Natural killer cell treated with Interleukin-12 subunit alpha and Interleukin-12 subunit beta and Interleukin-15 and Interleukin-18, amount 100 ng/mL, for 72 hours (primary cell): Measurements from ENCODE around the gene AMBRA1. TPM values are rescaled to one million over a fixed set of nuclear protein-coding genes. Genes with fewer than 3 reads are reported as not detected.

Experiments used
- ATAC-seq, 2 donors: fragments of 150-1000 bp; cut with Tn5 transposase in 1 of 2; sonication (Bioruptor Pico), chemical (Tn5 transposase) in 1 of 2; 2 replicates each; pipeline ENCODE4 v1.10.0; 2021
- DNase-seq: peaks from one replicate; pipeline ENCODE4 v3.0.0; 2022; ENCODE audit warnings: low spot score
- H3K27ac Mint-ChIP-seq, 2 donors: 1 replicate in 1 of 2; 2 replicates in 1 of 2; pipeline ENCODE4 v1.8.0; 2022; ENCODE audit warnings: mixed read lengths in 2 of 2, mild to moderate bottlenecking in 1 of 2, moderate library complexity in 1 of 2
- H3K27me3 Mint-ChIP-seq, 2 donors: 1 replicate in 1 of 2; 2 replicates in 1 of 2; pipeline ENCODE4 v1.8.0; 2022; ENCODE audit warnings: mixed read lengths in 2 of 2
- H3K36me3 Mint-ChIP-seq: one replicate; pipeline ENCODE4 v1.8.0; 2022; ENCODE audit warnings: mixed read lengths
- H3K4me1 Mint-ChIP-seq, 2 donors: 1 replicate in 1 of 2; 2 replicates in 1 of 2; pipeline ENCODE4 v1.8.0; 2022; ENCODE audit warnings: low read depth in 2 of 2, mixed read lengths in 2 of 2, mild to moderate bottlenecking in 1 of 2
- H3K4me3 Mint-ChIP-seq: one replicate; pipeline ENCODE4 v1.8.0; 2022; ENCODE audit warnings: mixed read lengths
- H3K9me3 Mint-ChIP-seq: 2 replicates; pipeline ENCODE4 v1.8.0; 2022; ENCODE audit warnings: mixed read lengths
- total RNA-seq, 2 donors: library from RNA; stranded (reverse); gene quantifications; one replicate each; pipeline ENCODE4 v1.2.3, GENCODE V29; 2022

The AMBRA1 gene
- total RNA-seq, 2 donors from 2014 or later, result 50.7 to 72.4 TPM

DNA sequence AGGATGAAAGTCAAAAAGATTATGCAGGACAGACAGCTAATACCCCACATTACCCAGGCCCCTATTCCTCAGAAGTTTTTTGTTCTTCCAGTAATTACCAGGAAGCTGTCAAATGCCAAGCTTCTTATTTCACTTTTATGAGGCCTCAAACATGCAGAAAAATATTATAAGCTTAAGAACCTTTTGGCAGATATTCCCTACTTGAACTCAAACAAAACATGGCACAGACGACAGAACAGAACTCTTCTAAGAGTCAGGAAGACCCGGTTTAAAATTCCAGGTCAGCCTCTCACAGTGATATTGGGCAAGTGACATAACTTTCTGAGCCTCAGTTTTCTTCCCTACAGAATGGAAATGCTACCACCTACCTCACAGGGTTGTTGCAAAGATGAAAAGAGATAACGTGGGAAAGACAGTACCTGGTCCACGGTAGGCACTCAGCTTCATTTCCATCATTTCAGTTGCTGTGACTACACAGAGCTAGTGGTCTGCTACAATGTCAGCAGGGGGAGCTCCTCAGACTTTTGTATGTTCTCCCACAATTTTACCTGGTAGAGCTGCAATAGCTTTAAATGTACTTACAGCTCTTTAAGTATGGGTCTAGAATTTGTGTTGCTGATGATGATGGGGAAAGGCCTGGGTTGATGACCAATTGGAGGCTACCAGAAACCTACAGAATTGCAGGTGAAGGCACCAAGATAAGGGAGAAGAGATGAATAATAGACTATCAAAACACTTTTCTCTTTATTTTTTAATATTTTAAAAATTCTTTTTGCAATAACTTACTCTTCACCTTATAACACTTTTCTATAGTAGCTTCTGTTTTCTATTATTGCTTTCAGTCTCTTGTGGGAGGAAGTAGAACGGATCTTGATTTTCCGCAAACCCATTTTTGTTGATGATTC, 103.9 kb downstream of the AMBRA1 start:
- ATAC-seq, result peak in 1 of 2 donors; percentile 44
- Mint-ChIP-seq H3K9me3 (no peaks in the 10 kb centered on the region), H3K27me3 (no peaks in the 10 kb centered on the region), H3K4me3 (no peak overlapping the region), H3K36me3 (no peaks in the 10 kb centered on the region), H3K27ac (peak overlapping the region in 1 of 2 donors; percentile 1), H3K4me1 (peaks cover 10 to 15% of the 10 kb centered on the region in 2 donors)
- DNase-seq, result no peak

DNA sequence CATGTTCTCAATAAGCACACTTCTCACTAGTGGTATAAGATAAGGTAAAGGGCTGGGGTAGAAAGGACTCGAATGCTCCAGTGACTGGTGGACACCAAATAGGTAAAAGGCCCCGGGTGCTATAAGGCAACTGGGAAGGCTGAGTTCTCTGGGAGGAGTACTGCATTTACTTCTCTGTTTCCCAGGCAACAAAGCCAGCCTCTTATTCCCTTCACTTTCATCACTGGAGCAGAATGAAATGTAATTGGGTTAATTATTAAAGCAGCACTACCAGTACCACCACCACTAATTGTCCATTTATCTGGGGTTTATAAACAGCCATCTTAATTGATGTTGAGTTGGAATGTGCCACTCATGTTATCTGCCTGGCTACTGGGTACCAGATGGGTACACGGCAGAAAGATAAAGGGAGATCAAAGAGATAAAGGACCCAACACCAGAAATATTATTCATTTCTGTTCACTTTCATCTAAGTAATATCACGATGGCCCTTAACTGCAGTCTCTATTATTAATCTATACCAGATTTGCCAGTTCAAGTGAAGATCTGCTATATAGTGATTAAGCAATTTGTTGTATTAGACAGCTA, 107.9 kb downstream of the AMBRA1 start:
- H3K4me3 Mint-ChIP-seq, result no peak overlapping the region
- no peaks in the 10 kb centered on the region for H3K27me3 Mint-ChIP-seq
- H3K4me1 Mint-ChIP-seq, result peaks cover 13 to 21% of the 10 kb centered on the region in 2 donors
- no peak for DNase-seq
- H3K27ac Mint-ChIP-seq, result no peak overlapping the region
- H3K9me3 Mint-ChIP-seq, result no peaks in the 10 kb centered on the region
- no peak for ATAC-seq
- H3K36me3 Mint-ChIP-seq, result no peaks in the 10 kb centered on the region

DNA sequence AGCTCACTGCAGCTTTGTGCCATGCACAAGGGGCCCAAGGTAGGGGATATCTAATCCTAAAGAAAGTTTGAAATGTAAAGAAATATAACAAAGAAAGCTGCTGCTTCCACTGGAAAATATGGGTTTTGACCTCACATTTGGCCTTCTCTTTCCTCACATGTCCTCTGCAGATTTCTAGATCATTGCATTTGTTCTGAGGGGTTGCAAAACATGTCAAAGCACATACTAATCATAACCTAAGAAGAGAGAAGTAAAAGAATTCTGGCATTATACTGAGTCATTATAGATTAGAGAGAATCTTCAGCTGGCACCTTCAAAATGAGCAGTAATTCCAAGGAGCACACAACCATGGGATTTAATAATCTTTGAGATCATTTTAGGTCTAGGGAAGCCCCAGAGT, 109.7 kb downstream of the AMBRA1 start:
- Mint-ChIP-seq H3K27me3 (no peaks in the 10 kb centered on the region), H3K9me3 (no peaks in the 10 kb centered on the region), H3K4me1 (peaks cover 13 to 21% of the 10 kb centered on the region in 2 donors), H3K4me3 (no peak overlapping the region), H3K36me3 (no peaks in the 10 kb centered on the region), H3K27ac (no peak overlapping the region)
- DNase-seq (no peak), ATAC-seq (no peak)

DNA sequence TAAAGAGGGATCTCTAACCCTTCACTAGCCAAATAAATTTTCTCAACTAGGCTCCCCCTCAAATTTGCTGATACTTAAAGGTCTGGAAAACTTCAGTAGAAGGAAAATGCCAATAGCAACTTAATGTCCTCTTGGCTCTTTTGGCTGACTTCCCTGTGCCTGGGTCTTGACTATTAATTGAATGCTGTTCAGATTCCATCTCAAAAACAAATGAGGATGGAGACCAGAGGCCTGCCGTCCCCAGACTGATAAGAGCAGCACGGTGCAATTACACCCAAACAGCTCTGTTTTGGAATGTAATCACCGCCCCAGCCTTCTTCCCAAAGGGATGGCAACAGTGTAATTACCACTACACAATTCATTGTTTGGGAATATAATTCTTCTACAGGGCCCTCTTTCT, 112.9 kb downstream of the AMBRA1 start:
- Mint-ChIP-seq H3K27me3 (no peaks in the 10 kb centered on the region), H3K27ac (no peak overlapping the region), H3K36me3 (no peaks in the 10 kb centered on the region), H3K9me3 (no peaks in the 10 kb centered on the region), H3K4me1 (peaks cover 22% of the 10 kb centered on the region in 2 donors), H3K4me3 (no peak overlapping the region)
- no peak for DNase-seq
- ATAC-seq, result no peak

DNA sequence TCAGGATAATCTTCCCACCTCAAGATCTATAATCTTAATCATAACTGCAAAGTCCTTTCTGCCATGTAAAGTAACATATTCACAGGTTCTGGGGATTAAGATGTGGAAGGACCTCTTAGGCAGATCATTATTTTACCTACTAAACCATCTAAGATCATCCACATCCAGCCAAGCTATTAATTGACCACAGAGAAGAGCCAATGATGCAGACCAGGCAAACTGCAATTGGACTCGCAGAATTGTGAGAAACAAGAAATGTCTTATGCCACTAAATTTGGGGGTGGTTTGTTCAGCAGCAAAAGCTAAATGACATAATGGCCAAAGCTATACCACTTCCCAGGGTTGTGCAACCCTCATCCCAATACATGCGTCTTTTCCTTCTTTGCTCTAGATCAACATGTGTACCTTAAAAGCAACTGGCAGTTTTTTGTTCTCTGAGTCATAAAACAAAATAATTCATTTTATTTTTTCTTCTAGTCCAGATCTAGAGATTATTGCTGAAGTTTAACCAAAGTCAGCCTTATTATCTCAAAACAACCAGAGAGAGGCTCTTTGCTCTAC, 113.6 kb downstream of the AMBRA1 start:
- no peak for DNase-seq
- Mint-ChIP-seq H3K27ac (no peak overlapping the region), H3K27me3 (no peaks in the 10 kb centered on the region), H3K9me3 (no peaks in the 10 kb centered on the region), H3K4me1 (peaks cover 23% of the 10 kb centered on the region in 2 donors), H3K36me3 (no peaks in the 10 kb centered on the region), H3K4me3 (no peak overlapping the region)
- ATAC-seq, result no peak

DNA sequence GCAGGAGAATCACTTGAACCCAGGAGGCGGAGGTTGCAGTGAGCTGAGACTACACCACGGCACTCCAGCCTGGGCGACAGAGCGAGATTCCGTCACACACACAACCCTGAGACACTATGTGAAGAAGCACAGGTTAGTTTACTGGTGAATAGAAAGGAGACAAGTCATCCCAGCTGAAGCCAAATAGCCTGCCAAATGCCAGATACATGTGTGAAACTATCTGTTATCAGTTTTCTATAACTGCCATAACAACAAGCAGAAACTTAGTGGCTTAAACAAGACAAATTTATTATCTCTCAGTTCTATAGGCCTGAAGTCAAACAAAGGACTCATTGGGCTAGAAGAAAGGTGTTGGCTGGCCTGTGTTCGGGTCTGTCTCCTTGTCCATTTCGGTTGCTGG, 114.2 kb downstream of the AMBRA1 start:
- ATAC-seq (no peak), DNase-seq (no peak)
- Mint-ChIP-seq H3K4me3 (no peak overlapping the region), H3K9me3 (no peaks in the 10 kb centered on the region), H3K4me1 (peaks cover 25 to 29% of the 10 kb centered on the region in 2 donors), H3K36me3 (no peaks in the 10 kb centered on the region), H3K27ac (no peak overlapping the region), H3K27me3 (no peaks in the 10 kb centered on the region)

DNA sequence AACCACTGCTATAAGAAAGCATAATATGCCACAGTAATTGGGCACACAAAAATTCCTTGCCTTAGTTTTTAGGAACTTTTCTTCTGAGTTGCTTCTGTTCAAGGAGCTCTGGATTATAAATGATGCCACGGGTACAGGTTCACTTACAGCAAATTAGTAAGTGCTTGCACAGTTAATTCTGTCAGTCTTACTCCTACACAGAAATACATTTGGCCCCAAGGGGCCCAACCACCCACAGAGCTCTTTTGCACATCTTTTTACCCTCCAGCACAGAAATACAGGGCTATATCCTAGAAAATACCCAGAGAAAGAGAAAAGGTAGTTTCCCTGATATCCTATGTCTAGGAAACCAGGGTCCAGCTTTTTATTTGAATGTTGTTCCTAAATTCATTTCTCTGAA, 115.6 kb downstream of the AMBRA1 start:
- DNase-seq, result no peak
- no peak overlapping the region for H3K4me3 Mint-ChIP-seq
- no peak overlapping the region for H3K27ac Mint-ChIP-seq
- no peak for ATAC-seq
- H3K9me3 Mint-ChIP-seq, result no peaks in the 10 kb centered on the region
- peaks cover 30 to 31% of the 10 kb centered on the region in 2 donors for H3K4me1 Mint-ChIP-seq
- H3K27me3 Mint-ChIP-seq, result no peaks in the 10 kb centered on the region
- H3K36me3 Mint-ChIP-seq, result no peaks in the 10 kb centered on the region

DNA sequence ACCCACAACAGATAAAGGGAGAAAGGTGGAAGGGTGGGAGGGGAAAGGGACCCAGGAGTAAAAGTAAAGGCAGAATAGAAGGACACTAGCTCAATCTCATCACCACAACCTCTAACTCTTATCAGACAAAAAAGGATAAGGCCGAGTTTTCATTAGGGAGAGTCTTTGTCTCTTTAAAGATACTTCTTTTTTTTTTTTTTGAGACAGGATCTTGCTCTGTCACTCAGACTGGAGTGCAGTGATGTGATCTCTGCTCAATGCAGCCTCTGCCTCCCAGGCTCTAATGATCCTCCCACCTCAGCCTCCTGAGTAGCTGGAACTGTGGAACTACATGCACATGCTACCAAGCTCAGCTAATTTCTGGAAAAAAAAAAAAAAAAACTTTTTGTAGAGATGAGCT, 116.7 kb downstream of the AMBRA1 start:
- no peaks in the 10 kb centered on the region for H3K27me3 Mint-ChIP-seq
- ATAC-seq (no peak), DNase-seq (no peak)
- H3K4me3 Mint-ChIP-seq, result no peak overlapping the region
- no peaks in the 10 kb centered on the region for H3K36me3 Mint-ChIP-seq
- H3K27ac Mint-ChIP-seq, result peak overlapping the region in 1 of 2 donors; percentile 85
- H3K4me1 Mint-ChIP-seq, result peaks cover 34 to 40% of the 10 kb centered on the region in 2 donors
- H3K9me3 Mint-ChIP-seq, result no peaks in the 10 kb centered on the region

DNA sequence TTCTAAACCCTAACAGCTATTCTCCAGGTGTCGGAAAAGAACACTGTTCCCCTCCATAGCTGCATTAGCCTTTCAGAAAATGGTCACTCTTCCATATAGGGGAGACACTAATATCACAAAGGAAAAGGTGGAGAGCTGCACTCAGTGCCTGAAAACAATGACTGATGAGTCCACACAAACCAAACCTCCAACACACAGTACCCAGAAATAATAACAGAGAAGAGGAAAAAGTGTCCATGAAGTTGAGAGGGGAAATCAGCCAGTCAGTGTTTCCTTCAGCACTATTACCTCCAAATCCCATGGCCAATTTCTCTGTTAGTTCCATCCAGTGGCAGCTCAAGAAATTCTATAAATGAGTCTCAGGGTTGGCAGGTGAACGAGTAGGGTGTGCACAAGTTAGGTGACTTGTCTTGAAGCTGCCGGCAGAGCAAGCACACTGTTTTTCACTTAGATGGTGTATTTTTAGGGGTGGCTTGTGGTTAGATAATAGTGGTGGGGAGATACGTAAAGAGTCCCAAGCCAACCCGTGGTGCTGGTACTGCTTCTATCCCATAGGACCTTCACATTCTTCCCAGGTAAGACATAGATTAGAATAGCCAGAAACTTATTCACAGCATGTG, 117.8 kb downstream of the AMBRA1 start:
- peaks cover 34 to 42% of the 10 kb centered on the region in 2 donors for H3K4me1 Mint-ChIP-seq
- H3K36me3 Mint-ChIP-seq, result no peaks in the 10 kb centered on the region
- H3K27ac Mint-ChIP-seq, result peak overlapping the region; percentile 11 to 85
- no peak for DNase-seq
- no peaks in the 10 kb centered on the region for H3K27me3 Mint-ChIP-seq
- peak overlapping the region; percentile 67 for H3K4me3 Mint-ChIP-seq
- H3K9me3 Mint-ChIP-seq, result no peaks in the 10 kb centered on the region
- peak in 1 of 2 donors; percentile 55 for ATAC-seq

DNA sequence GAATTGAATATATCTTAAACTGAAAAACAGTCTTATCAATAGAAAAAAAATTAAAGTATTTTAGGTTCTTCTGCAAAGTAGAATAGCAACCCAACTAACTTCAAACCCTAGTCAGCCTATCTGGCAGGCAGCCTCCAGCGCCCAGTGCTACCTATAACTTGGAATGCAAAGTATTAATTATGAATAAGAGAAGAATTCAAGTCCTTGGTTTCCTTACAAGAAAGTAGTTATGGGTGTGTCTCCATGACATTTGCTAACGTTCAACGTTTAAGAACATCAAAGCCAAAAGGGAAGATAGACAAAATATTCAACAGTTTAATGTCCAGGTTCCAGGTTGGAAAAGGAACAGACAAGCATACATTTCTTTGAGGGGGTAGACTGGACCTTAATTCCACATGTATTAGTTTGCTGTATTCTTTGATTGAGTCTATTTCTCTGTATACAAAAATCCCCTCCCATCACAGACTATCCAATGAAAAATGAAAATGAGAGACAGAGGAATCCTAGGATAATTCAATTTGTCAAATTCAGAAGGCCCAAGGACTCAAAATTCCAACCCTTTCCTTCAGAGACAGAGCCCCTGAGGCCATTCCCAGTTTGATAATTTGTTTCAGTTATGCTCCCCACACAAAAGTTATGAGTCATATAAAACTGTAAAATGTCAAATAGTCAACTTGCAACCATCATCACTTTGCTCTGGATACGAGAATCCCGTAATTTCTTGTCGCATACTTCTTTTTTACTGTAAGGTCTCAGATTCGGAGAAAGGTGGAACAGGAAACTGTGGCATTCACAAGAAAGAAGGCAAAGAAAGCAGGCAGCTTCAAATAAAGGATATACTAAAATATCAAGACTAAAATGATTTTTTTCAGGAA, 118.5 kb downstream of the AMBRA1 start:
- peak in 1 of 2 donors; percentile 53 for ATAC-seq
- no peaks in the 10 kb centered on the region for H3K36me3 Mint-ChIP-seq
- H3K9me3 Mint-ChIP-seq, result no peaks in the 10 kb centered on the region
- H3K4me1 Mint-ChIP-seq, result peaks cover 37 to 42% of the 10 kb centered on the region in 2 donors
- DNase-seq, result no peak
- H3K4me3 Mint-ChIP-seq, result peak overlapping the region; percentile 67
- peak overlapping the region; percentile 11 to 85 for H3K27ac Mint-ChIP-seq
- no peaks in the 10 kb centered on the region for H3K27me3 Mint-ChIP-seq

DNA sequence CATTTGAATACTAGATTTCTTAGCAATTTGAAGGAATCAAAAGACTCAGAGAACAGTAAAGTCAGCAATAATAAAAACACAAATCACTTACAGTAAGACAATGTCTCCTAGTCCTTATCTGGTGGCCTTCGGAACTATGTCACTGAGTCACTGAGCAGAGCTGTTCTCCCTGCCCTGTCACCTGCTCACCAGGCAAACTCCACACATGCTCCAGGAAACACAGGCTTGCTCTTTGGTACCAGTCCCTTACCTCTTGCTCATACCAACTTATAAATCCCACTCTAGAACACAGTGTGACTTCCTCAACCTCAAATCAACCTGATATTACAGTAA, 121.2 kb downstream of the AMBRA1 start:
- H3K4me1 Mint-ChIP-seq, result peaks cover 34 to 42% of the 10 kb centered on the region in 2 donors
- H3K27me3 Mint-ChIP-seq, result no peaks in the 10 kb centered on the region
- DNase-seq (no peak), ATAC-seq (no peak)
- no peaks in the 10 kb centered on the region for H3K36me3 Mint-ChIP-seq
- peak overlapping the region; percentile 61 to 74 for H3K27ac Mint-ChIP-seq
- no peaks in the 10 kb centered on the region for H3K9me3 Mint-ChIP-seq
- H3K4me3 Mint-ChIP-seq, result no peak overlapping the region

DNA sequence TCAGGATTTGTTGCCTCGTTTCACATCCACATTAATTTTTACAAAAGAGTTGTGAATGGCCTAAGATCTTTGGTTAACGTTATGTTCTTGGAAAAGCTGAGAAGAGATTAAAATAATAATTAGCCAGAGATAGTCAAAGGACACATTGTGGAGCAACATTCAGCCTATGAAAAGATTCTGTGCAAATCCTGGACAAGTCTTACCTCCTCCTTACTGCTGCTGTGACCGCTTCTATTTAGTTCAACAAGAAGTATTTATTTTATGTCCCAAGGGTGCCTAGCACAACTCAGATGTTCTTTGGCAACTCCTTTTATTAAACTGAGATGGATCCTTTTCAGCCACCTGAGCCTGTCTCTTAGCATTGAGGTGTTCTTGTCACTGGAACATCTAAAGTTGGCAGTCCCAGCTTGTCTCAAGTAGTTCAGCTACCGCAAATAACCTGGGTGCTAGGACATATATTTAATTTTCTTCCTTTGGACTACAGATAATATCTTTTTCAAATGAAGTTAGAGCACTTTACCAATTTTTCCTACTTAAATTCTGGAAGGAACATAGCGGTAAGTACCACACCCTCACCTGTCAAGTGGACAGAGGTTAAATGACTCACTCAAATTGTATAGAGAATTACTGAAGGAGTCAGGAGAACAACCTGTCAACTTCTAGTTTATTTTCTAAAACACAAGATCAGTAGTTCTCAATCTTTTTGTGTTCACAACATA, 121.7 kb downstream of the AMBRA1 start:
- H3K9me3 Mint-ChIP-seq, result no peaks in the 10 kb centered on the region
- H3K36me3 Mint-ChIP-seq, result no peaks in the 10 kb centered on the region
- DNase-seq (no peak), ATAC-seq (no peak)
- peaks cover 34 to 42% of the 10 kb centered on the region in 2 donors for H3K4me1 Mint-ChIP-seq
- peak overlapping the region in 1 of 2 donors; percentile 61 for H3K27ac Mint-ChIP-seq
- no peaks in the 10 kb centered on the region for H3K27me3 Mint-ChIP-seq
- no peak overlapping the region for H3K4me3 Mint-ChIP-seq

DNA sequence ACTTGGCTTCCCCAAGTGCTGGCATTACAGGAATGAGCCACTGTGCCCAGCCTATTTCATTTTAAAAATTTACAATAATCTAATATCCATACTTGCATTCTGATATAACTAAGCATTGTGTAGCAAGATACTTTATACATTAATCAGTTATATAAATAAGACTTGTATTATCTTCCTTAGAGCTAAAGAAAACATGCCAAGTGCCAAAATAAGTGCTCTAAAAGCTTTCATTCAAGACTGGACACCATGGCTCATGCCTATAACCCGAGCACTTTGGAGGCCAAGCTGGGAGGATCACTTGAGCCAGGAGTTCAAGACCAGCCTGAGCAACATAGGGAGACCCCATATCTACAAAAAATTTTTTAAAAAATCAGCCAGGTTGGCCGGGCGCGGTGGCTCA, 123.9 kb downstream of the AMBRA1 start:
- Mint-ChIP-seq H3K27me3 (no peaks in the 10 kb centered on the region), H3K9me3 (no peaks in the 10 kb centered on the region), H3K27ac (no peak overlapping the region), H3K36me3 (peaks cover 4% of the 10 kb centered on the region), H3K4me3 (no peak overlapping the region), H3K4me1 (peaks cover 28 to 30% of the 10 kb centered on the region in 2 donors)
- DNase-seq (no peak), ATAC-seq (no peak)
